Amniotic stem cell (primary cell): ENCODE data around the gene MRPL1.
A peak's percentile ranks its signal among the peaks of the same experiment; 100 is the strongest.
"Not testable (repeated sequence)": the region's sequence is repeated elsewhere in the genome, so short reads cannot be mapped to it uniquely, and the experiment has no call there.

Source experiments
- DNase-seq: peaks from one replicate; lab custom pipeline; 2025; lab: John Stamatoyannopoulos, UW

MRPL1 gene

GRCh38 chr4:77913348-77913747 is 50.7 kb downstream of the MRPL1 start:
- no peak for DNase-seq

GRCh38 chr4:77917075-77917474 is 54.4 kb downstream of the MRPL1 start:
- no peak for DNase-seq

GRCh38 chr4:77917601-77918000 is 55.0 kb downstream of the MRPL1 start:
- DNase-seq: no peak

GRCh38 chr4:77920371-77920770 is 57.7 kb downstream of the MRPL1 start:
- DNase-seq: no peak

GRCh38 chr4:77921701-77922100 is 59.1 kb downstream of the MRPL1 start:
- DNase-seq: peak; percentile 62

- no peak for DNase-seq
Measured at GRCh38 chr4:77922158-77923094, 59.8 kb downstream of the MRPL1 start.

GRCh38 chr4:77927991-77928925 is 65.6 kb downstream of the MRPL1 start:
- no peak for DNase-seq

- DNase-seq: no peak
Measured at GRCh38 chr4:77930154-77930639, 67.6 kb downstream of the MRPL1 start.

GRCh38 chr4:77930876-77931275 is 68.2 kb downstream of the MRPL1 start:
- no peak for DNase-seq

- peak; percentile 10 for DNase-seq
Measured at GRCh38 chr4:77931452-77932135, 69.0 kb downstream of the MRPL1 start.

GRCh38 chr4:77938560-77938959 is 75.9 kb downstream of the MRPL1 start:
- no peak for DNase-seq

GRCh38 chr4:77945929-77946328 is 83.3 kb downstream of the MRPL1 start:
- DNase-seq: not testable (repeated sequence)

GRCh38 chr4:77950203-77950602 is 87.6 kb downstream of the MRPL1 start:
- no peak for DNase-seq

- no peak for DNase-seq
Measured at GRCh38 chr4:77952457-77952856, 89.8 kb downstream of the MRPL1 start.

GRCh38 chr4:77954690-77955089 is 92.1 kb downstream of the MRPL1 start:
- no peak for DNase-seq

- DNase-seq: no peak
Measured at GRCh38 chr4:77956917-77957316, 94.3 kb downstream of the MRPL1 start.

GRCh38 chr4:77958897-77959296 is 96.3 kb downstream of the MRPL1 start:
- no peak for DNase-seq

GRCh38 chr4:77959566-77960338 is 97.1 kb downstream of the MRPL1 start:
- peak; percentile 61 for DNase-seq

- DNase-seq: no peak
Measured at GRCh38 chr4:77960367-77960766, 97.7 kb downstream of the MRPL1 start.

GRCh38 chr4:77963004-77963403 is 100.4 kb downstream of the MRPL1 start:
- DNase-seq: no peak

- DNase-seq: not testable (repeated sequence)
Measured at GRCh38 chr4:77973657-77974056, 111.0 kb downstream of the MRPL1 start.
